Measurements from ENCODE around the gene UGT1A7.

UGT1A7 gene

DNA sequence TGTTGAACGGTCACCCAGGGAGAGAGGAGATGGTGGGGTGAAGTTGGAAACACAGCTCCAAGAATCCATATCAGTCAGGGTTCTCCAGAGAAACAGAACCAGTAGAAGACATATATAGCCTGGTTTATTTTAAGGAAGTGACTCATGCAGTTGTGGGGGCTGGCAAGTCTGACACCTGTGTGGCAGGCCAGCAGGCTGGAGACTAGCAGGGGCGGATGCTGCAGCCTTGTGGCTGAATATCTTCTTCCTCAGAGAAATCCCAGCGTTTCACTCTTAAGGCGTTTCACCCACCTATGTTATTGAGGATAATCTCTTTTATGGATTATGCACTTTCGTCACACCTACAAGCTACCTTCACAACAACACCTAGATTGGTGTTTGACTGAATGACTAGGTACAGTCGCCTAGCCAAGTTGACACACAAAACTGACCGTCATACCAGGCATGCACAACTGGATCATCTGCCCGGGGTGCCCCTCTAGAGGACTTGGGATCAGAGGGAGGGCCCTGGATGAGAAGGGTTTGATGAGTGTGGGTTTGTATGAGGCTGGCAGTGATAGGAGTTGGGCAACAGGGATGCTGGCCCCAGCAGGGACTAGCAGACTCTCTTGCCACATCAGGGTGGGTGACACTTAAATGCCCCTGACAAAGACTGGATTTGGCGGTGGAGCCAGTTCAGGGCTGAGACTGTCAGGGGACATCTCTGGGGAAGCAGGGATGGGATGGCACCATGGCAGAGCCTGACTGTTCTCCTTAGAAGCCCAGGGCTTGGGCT lies 119.8 kb downstream of the UGT1A7 start:
- DNase-seq: no peak

DNA sequence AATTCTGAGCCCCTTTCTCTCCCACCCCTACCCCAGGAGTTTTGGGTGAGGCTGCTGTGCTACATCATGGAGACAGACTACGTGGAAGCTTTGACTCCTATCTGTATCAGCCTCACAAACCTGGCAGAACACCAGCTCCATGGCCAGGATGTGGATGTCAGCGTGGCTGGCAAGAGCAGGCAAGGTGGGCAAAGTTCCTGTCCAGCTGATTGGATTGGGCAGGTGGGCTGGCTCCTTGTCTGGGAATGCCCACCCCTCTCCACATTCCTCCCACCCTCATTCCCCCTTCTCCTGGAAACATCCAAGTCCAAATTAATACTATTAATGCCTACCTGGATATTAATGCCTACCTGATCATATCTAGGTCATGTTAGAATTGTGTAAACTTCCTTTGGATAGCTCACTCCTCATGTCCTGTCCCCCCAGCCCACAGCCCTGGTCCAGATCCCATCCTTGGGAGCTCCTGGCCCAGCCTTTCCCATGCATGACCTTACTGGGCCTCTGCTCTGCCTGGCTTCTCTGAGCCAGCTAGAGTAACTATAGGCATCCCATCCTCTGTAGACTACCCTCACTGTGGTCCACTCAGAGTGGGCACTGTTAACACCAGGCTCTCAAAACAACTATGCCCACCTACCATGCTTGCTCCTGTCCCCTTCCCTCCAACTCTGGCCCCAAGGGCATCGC lies 120.6 kb downstream of the UGT1A7 start:
- DNase-seq: no peak

DNA sequence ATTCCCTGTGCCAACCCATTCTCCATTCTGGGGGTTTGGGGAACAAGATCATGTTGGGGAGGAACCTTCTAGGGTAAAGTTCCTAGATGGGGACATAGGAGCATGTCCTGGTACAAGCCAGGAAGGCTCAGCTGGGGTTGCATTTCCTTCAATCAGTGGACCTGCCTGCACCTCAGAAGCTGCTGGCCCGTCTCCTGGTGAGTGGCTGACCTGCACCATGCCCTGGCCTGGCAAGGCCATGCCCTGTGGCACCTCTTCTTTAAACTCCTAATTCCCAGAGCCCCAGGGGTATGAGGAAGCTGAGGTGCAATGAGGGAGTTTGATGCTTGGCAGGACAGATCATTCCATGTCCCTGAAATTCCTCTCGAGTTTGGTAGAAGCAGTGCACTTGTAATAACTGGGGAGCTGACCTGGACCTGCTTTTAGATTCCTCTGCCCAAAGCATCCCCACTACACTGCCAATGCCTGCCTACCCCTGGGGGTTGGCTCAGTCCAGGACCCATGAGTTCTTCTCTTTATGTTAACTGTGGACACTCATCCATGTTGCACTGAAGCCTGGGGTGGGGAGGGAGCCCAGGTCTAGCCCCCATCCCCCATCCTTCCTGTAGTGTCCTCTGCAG lies 121.7 kb downstream of the UGT1A7 start:
- no peak for DNase-seq

- DNase-seq: no peak
These were observed 122.3 kb downstream of the UGT1A7 start for GRCh38 chr2:233803994-233804393.

- no peak for DNase-seq
These were observed 125.6 kb downstream of the UGT1A7 start for GRCh38 chr2:233807215-233807865.

GRCh38 chr2:233807966-233808935 lies 126.5 kb downstream of the UGT1A7 start:
- no peak for DNase-seq

DNA sequence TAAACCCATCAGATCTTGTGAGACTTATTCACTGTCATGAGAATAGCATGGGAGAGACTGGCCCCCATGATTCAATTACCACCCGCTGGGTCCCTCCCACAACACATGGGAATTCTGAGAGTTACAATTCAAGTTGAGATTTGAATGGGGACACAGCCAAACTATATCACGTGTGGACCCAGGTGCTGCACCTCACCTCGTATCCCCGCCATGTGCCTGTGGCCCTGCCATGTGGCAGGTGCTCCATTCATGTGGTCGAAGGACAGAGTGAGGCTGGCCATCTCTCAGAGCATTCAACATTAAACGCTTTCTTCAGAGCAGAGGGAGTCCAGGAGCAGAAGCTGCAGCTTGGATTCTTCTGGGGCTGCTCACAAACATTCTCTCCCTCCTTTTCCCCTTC lies 128.7 kb downstream of the UGT1A7 start:
- DNase-seq: no peak

GRCh38 chr2:233811087-233811486 lies 129.4 kb downstream of the UGT1A7 start:
- no peak for DNase-seq

- DNase-seq: no peak
These were observed 130.0 kb downstream of the UGT1A7 start for GRCh38 chr2:233811732-233812131.

DNA sequence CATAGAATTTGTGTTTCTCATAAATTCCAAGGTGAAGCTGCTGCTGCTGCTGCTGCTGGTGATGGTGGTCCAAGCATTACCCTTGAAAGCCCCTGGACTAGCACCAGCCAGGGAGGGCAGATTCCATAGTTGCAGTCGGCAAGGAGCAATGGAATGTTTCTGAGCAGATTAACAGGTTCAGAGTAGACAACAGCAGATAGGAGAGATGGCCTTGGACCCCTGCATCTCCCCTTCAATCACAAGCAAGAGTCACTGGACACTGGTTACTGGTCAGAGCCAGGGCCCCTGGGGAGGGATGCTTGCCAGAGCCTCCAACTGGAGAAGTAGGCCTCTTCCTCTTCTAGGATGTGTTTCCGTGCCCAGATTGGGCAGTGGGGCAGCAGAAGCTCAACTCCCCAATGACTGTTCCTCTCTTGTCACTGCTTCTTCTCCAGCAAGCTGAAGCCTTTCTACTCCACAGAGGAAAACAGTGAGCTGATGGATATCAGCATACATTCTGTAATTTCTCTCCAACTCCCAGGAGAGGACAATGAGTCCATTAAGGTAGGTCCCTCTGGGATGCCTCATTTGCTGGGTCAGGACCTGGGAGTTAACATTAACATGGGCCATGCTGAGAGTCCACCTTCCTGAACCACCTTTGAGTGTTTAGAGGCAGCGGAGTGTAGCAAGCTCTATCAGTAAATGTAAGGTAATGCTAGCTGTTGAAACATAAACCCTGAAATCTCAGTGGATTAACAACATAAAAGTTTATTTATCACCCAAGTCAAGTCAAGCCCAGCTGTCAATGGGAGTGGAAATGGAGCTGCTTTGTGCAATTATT lies 131.7 kb downstream of the UGT1A7 start:
- DNase-seq: no peak

DNA sequence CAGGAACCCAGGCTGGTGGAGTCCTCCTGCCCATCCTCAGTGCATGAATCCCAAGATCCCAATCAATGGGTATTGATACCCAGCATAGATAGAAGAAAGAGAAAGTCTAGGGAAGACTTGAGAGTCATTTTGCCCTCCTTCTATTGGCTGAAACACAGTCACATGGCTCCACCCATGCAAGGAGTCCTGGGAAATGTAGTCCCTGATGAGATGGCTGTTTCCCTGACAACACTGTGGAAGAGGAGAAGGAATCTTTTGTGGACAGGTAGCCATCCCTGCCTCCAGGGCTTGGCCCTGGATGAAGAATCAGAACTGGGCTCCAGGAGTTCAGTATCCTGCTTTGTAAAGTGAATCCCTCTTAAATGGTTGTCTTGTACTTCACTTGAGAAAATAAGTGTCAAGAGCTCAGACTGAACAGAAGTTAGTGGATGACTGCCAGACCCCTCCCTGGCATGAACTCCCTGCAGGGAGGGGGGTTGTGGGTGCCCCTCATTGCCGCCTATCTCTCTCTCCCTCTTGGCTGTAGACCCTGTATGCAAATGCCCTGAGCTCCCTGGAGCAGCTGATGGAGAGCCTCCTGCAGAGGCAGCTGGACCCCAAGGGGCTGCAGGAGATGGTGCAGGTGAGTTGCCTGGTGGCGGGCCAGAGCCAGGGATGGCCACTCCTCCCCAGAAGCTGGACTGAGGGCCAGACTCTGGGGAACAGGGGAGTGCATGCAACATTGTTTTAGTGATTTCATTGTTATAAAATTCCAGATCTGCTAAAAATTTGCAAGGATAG lies 132.5 kb downstream of the UGT1A7 start:
- no peak for DNase-seq

GRCh38 chr2:233815861-233816260 lies 134.2 kb downstream of the UGT1A7 start:
- no peak for DNase-seq

DNA sequence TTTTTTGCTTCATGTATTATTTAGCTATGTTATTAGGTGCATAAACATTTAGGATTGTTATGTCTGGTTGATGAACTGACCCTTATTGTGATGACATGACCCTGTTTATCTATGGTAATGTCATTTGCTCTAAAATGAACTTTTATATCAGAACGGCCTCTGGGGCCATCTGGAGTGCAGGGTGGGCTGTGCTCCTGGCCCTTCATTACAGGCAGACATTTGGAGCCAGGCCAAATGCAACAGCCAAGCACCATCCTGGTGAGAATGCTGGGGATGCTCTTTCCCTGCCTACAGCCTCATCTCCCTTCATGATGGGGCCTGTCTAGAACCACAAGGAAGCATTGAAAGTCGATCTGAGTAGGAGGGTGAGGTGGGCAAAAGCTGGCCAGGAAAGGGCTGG lies 134.6 kb downstream of the UGT1A7 start:
- DNase-seq: no peak

DNA sequence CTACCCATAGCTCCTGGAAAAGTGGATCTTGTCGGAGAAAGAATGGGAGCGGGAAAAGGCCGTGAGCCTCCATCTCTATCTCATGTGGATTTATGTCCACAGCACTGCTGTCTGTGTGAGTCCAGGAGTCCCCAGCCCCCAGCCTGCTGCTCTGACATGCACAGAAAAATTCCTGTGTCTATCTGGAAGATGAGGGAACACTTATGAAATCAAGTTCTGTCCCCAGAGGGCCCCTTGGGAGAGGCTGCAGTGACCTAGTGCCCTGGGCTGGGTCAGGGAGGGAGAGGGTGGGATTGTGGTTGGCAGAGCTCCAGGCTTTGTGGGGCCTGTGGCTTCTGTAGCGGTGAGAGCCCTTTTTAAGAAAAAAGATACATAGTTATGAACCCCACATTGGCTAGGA lies 135.1 kb downstream of the UGT1A7 start:
- no peak for DNase-seq

GRCh38 chr2:233817361-233817911 lies 135.7 kb downstream of the UGT1A7 start:
- no peak for DNase-seq

DNA sequence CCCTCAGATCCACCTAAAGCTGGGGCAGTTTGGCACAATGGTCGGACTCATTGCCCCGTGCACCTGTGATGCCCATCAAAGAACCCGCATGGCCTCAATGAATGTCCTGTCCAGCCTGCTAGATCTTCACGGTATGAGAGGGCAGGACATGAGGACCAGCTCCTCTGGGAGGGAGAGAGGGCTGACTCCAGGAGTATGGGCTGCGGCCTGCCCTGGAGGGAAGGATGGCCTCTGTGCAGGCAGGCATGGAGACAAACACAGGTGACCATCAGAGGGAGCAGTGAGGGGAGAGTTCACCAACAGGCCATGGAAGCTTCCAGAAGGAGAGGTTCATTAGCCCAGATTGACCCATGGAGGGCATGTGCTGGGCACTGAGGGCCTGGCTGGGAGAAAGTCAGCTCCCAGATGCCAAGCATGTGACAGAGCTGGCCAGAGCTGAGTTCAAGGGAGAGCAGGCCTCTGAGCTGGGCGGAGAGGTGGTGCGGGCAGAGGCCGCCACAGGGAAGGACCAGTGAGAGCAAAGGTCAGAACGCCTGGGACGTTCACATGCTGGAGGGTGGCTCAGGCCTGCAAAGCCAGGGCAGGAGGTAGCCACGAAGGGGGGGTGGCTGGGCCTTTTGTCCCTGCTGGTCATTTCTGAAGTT lies 136.4 kb downstream of the UGT1A7 start:
- no peak for DNase-seq

DNA sequence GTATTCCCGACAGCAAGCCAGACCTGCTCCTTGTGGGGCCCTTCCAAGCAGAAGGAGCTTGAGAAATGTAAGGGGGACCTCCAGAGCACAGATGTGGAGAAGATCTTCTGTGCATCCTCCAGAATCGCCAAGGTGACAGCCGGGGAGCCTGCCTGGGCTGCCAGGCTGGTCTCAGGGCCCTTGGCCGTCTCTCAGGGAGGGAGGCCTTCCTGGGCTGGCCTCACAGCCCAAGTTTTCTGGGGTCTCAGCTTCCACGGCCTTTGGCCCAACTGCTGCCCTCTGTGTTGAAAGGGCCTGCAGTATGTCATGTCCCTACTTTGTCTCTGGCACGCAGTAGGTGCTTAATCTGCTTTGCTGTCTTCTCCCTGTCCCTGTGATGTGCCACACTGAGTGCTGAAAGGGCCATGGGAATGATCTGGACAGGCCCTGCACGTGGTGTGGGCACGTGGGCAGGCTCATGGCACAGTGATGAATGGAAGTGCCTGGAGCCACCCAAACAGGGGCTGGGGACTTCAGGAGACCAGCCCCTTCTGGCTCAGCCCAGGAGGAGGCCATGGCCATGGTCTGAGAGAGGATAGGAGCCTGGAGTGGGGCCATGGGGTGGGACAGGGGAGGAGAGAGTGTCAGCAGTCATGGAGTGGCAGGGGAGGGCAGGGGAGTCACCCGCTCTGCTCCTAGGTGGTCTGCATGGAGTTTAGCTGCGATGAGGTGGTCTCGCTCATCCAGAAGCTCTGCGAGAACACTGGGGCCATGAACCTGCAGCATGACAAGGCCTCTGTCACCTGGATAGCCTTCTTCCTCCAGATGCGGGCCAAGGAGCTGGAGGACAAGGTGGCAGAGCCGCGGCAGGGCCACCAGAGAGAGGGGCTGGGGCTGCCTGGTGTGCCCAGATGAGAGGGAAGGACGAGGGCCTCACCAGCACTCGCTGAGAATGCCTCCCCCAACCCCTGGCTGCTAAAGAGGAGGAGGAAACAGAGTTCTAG lies 137.2 kb downstream of the UGT1A7 start:
- no peak for DNase-seq
